Fibroblast of lung (primary cell): ENCODE measurements around the gene PDZD2. TPM values are rescaled to one million over a fixed set of nuclear protein-coding genes. Genes with fewer than 3 reads are reported as not detected.
"Not testable (repeated sequence)": the region's sequence is repeated elsewhere in the genome, so short reads cannot be mapped to it uniquely, and the experiment has no call there.

Experiments
- DNase-seq, 2 donors: peaks; one replicate each; pipeline versions ENCODE4 v3.0.0 to v3.0.0-alpha.2; 2010; ENCODE audit warnings: low read depth in 2 of 2
- H2AFZ ChIP-seq: 2 replicates; pipeline ENCODE4 v1.5.1; 2012; ENCODE audit warnings: low read length, control low read depth, inconsistent platforms
- H3K27ac ChIP-seq: 2 replicates; pipeline ENCODE4 v1.5.1; 2011; ENCODE audit warnings: low read length, control low read depth; ENCODE audit not compliant: insufficient read depth
- H3K27me3 ChIP-seq: 2 replicates; pipeline ENCODE4 v1.5.1; 2011; ENCODE audit warnings: mild to moderate bottlenecking, low read length; ENCODE audit not compliant: control insufficient read depth, insufficient read depth
- H3K36me3 ChIP-seq: 2 replicates; pipeline ENCODE4 v1.5.1; 2011; ENCODE audit warnings: low read length; ENCODE audit not compliant: control insufficient read depth, insufficient read depth
- H3K4me1 ChIP-seq: 2 replicates; pipeline ENCODE4 v1.5.1; 2011; ENCODE audit warnings: low read length; ENCODE audit not compliant: control insufficient read depth, insufficient read depth; ENCODE audit errors: extremely low read depth
- H3K4me2 ChIP-seq: 2 replicates; pipeline ENCODE4 v1.5.1; 2011; ENCODE audit warnings: low read length, control low read depth; ENCODE audit not compliant: insufficient read depth; ENCODE audit errors: extremely low read depth
- H3K4me3 ChIP-seq, 4 experiments: fragments of 200-600 bp in 1 of 4; sonication (generic) in 1 of 4; replicated peaks in 1 of 4; 2 replicates each; pipeline ENCODE4 v1.5.1; 2011 to 2016; ENCODE audit warnings: low read length in 4 of 4, low read depth in 3 of 4, mild to moderate bottlenecking in 3 of 4, control low read depth in 2 of 4, inconsistent platforms in 1 of 4, mixed read lengths in 1 of 4; ENCODE audit not compliant: insufficient read depth in 1 of 4; ENCODE audit errors: control extremely low read depth in 1 of 4
- H3K79me2 ChIP-seq: 2 replicates; pipeline ENCODE4 v1.5.1; 2012; ENCODE audit warnings: mild to moderate bottlenecking, low read length, inconsistent platforms; ENCODE audit not compliant: control insufficient read depth, insufficient read depth
- H3K9ac ChIP-seq: 2 replicates; pipeline ENCODE4 v1.5.1; 2011; ENCODE audit warnings: mild to moderate bottlenecking, low read length, control low read depth; ENCODE audit not compliant: insufficient read depth
- H3K9me3 ChIP-seq: 2 replicates; pipeline ENCODE4 v1.5.1; 2012; ENCODE audit warnings: low read depth, low read length; ENCODE audit not compliant: control insufficient read depth, insufficient read depth
- H4K20me1 ChIP-seq: 2 replicates; pipeline ENCODE4 v1.5.1; 2011; ENCODE audit warnings: low read length; ENCODE audit not compliant: control insufficient read depth, insufficient read depth; ENCODE audit errors: extremely low read depth
- CTCF ChIP-seq, 2 donors: IDR thresholded peaks in 1 of 2; conservative IDR thresholded peaks in 1 of 2; 1 replicate in 1 of 2; 2 replicates in 1 of 2; pipeline ENCODE4 v1.5.1; 2011 to 2012; ENCODE audit warnings: low read length in 2 of 2, control low read depth in 1 of 2, inconsistent platforms in 1 of 2, low read depth in 1 of 2, mild to moderate bottlenecking in 1 of 2
- EZH2 ChIP-seq: IDR thresholded peaks from 2 replicates; pipeline ENCODE4 v1.5.1; 2012; ENCODE audit warnings: low read length, control low read depth, mild to moderate bottlenecking; ENCODE audit errors: missing control alignments
- polyA plus RNA-seq, 2 donors: library from polyadenylated mRNA; depleted of rRNA in 1 of 2; stranded (reverse) in 1 of 2; unstranded in 1 of 2; fragments of >200 nt; gene quantifications; 2 replicates each; pipeline ENCODE4 v1.2.1, GENCODE V29; 2011 to 2012; ENCODE audit warnings: missing spikeins in 1 of 2
- total RNA-seq: library from RNA; depleted of rRNA; stranded (reverse); fragments of >200 nt; gene quantifications from 2 replicates; pipeline ENCODE4 v1.2.1, GENCODE V29; 2014

The PDZD2 gene
- total and polyA plus RNA-seq, 2 donors (not counting 1 experiment from before 2014, with no cell fraction given), result 0.33 to 0.40 TPM

DNA sequence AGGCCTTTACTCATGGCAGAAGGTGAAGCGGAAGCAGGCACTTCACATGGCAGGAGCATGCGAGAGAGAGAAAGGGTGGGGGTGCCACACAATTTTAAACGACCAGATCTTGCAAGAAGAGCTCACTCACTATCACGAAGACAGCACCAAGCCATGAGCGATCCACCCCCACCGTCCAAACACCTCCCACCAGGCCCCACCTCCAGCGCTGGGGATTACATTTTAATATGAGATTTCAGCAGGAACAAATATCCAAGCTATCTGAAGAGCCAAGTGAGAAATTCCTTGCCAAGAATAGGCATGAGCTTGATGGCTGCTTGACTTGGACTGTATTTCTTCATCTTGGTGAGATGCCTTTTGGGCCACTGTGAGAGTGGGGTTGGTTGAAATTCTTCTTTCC, 88.0 kb downstream of the PDZD2 start:
- Histone ChIP-seq H4K20me1 (no peaks in the 10 kb centered on the region), H3K27me3 (no peaks in the 10 kb centered on the region), H3K9me3 (no peaks in the 10 kb centered on the region), H3K4me1 (no peaks in the 10 kb centered on the region), H3K79me2 (no peaks in the 10 kb centered on the region), H3K9ac (no peak overlapping the region), H3K4me3 (no peak overlapping the region), H3K4me2 (no peak overlapping the region), H2AFZ (no peak overlapping the region), H3K36me3 (no peaks in the 10 kb centered on the region), H3K27ac (no peak overlapping the region)
- TF ChIP-seq CTCF (conservative IDR thresholded peaks at IDR 0.05 in 1 of 2, IDR thresholded peaks at IDR 0.05 in 1 of 2; ENCODE audit: low read depth in 1 of 2, low read length in 2 of 2) (no peak), EZH2 (no peak)
- no peak for DNase-seq

DNA sequence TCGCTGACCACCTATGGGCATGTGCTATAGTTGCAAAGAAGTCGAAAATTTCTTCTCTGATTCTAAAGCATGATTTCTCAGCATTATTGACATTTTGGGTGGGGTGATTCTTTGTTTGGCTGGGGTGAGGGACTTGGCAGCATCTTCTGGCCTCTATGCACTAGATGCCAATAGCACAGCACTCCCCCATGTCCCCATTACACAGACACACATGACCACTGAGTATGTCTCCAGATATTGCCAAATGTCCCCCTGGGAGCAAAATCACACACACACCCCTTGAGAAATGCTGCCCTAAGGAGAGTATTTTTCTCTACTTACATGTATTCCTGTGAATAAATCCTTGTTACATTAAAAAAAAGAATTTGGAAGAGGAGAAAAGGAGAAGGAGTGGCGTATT, 89.1 kb downstream of the PDZD2 start:
- no peaks in the 10 kb centered on the region for H3K27me3 ChIP-seq
- no peak overlapping the region for H3K4me2 ChIP-seq
- no peak for TF ChIP-seq CTCF (conservative IDR thresholded peaks at IDR 0.05 in 1 of 2, IDR thresholded peaks at IDR 0.05 in 1 of 2; ENCODE audit: low read depth in 1 of 2, low read length in 2 of 2)
- no peak for TF ChIP-seq EZH2
- no peak for DNase-seq
- H3K9me3 ChIP-seq, result no peaks in the 10 kb centered on the region
- no peaks in the 10 kb centered on the region for H4K20me1 ChIP-seq
- no peaks in the 10 kb centered on the region for H3K4me1 ChIP-seq
- no peak overlapping the region for H3K4me3 ChIP-seq
- H3K79me2 ChIP-seq, result no peaks in the 10 kb centered on the region
- no peak overlapping the region for H3K9ac ChIP-seq
- no peaks in the 10 kb centered on the region for H3K36me3 ChIP-seq
- no peak overlapping the region for H3K27ac ChIP-seq
- no peak overlapping the region for H2AFZ ChIP-seq

- not testable (repeated sequence) for H3K27me3 ChIP-seq
These were observed 89.9 kb downstream of the PDZD2 start for GRCh38 chr5:31728806-31729205.

DNA sequence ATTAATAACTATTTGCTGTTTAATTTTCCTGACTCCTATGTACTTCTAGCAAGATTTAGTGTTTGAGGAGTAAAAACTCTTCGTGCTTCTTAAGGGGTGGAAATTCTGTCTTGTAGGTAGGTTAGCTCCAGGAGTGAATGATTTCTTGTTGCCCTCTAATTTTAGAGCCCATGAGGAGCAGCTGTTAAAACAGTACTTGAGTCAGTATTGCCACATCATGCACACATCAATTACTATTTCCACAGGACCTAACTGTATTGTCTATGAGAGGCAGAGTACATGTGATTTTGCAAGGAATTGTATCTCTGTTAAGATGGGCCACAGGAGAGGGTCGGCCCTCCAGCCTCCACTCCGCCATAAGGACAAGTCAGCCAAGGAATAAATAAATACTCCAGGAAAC, 91.2 kb downstream of the PDZD2 start:
- H3K79me2 ChIP-seq, result no peaks in the 10 kb centered on the region
- no peak overlapping the region for H2AFZ ChIP-seq
- H4K20me1 ChIP-seq, result no peaks in the 10 kb centered on the region
- H3K9me3 ChIP-seq, result no peaks in the 10 kb centered on the region
- H3K27ac ChIP-seq, result no peak overlapping the region
- TF ChIP-seq CTCF (conservative IDR thresholded peaks at IDR 0.05 in 1 of 2, IDR thresholded peaks at IDR 0.05 in 1 of 2; ENCODE audit: low read depth in 1 of 2, low read length in 2 of 2) (no peak), EZH2 (no peak)
- DNase-seq, result no peak
- no peaks in the 10 kb centered on the region for H3K27me3 ChIP-seq
- no peaks in the 10 kb centered on the region for H3K36me3 ChIP-seq
- no peak overlapping the region for H3K4me3 ChIP-seq
- H3K4me1 ChIP-seq, result no peaks in the 10 kb centered on the region
- no peak overlapping the region for H3K4me2 ChIP-seq
- no peak overlapping the region for H3K9ac ChIP-seq

More at GRCh38 chr5:31728806-31729205, 89.9 kb downstream of the PDZD2 start:
- H3K9me3 ChIP-seq, H3K4me2 ChIP-seq, H3K4me3 ChIP-seq, H3K4me1 ChIP-seq, DNase-seq, H4K20me1 ChIP-seq, H3K9ac ChIP-seq, H2AFZ ChIP-seq, H3K27ac ChIP-seq, H3K36me3 ChIP-seq, H3K79me2 ChIP-seq: not testable (repeated sequence)
